Measurements from ENCODE around the gene DLL1.

DLL1 gene

GRCh38 chr6:170314983-170315382 is 24.1 kb upstream of the DLL1 start:
- no peak overlapping the region for H3K4me3 ChIP-seq (ENCODE audit: low read depth, low read length)
- H3K36me3 ChIP-seq, result peaks cover 14% of the 10 kb centered on the region
- H3K4me1 ChIP-seq, result no peaks in the 10 kb centered on the region; the same call in 1 of the 2 replicates
- H3K9me3 ChIP-seq, result no peaks in the 10 kb centered on the region
- H3K27me3 ChIP-seq, result no peaks in the 10 kb centered on the region
- no peak for DNase-seq
- TF ChIP-seq CTCF (IDR thresholded peaks at IDR 0.05; ENCODE audit: low read depth, low read length), result no peak

GRCh38 chr6:170313716-170314295 is 22.9 kb upstream of the DLL1 start:
- TF ChIP-seq CTCF (IDR thresholded peaks at IDR 0.05; ENCODE audit: low read depth, low read length), result no peak

GRCh38 chr6:170312876-170313275 is 22.0 kb upstream of the DLL1 start:
- H3K9me3 ChIP-seq, result no peaks in the 10 kb centered on the region
- no peaks in the 10 kb centered on the region for H3K27me3 ChIP-seq
- H3K36me3 ChIP-seq, result peaks cover 6% of the 10 kb centered on the region
- H3K4me3 ChIP-seq (ENCODE audit: low read depth, low read length), result no peak overlapping the region
- DNase-seq, result no peak
- no peaks in the 10 kb centered on the region; the same call in 1 of the 2 replicates for H3K4me1 ChIP-seq
- TF ChIP-seq CTCF (IDR thresholded peaks at IDR 0.05; ENCODE audit: low read depth, low read length), result no peak

More at GRCh38 chr6:170313716-170314295, 22.9 kb upstream of the DLL1 start:
- H3K4me1 ChIP-seq, result no peaks in the 10 kb centered on the region; the same call in 1 of the 2 replicates
- H3K27me3 ChIP-seq, result no peaks in the 10 kb centered on the region
- no peak overlapping the region for H3K4me3 ChIP-seq (ENCODE audit: low read depth, low read length)
- no peaks in the 10 kb centered on the region for H3K9me3 ChIP-seq
- no peak for DNase-seq
- peaks cover 10% of the 10 kb centered on the region for H3K36me3 ChIP-seq

GRCh38 chr6:170311696-170312095 is 20.8 kb upstream of the DLL1 start:
- Histone ChIP-seq H3K9me3 (no peaks in the 10 kb centered on the region), H3K4me3 (ENCODE audit: low read depth, low read length) (no peak overlapping the region), H3K27me3 (no peaks in the 10 kb centered on the region), H3K36me3 (no peaks in the 10 kb centered on the region; the same call in 1 of the 2 replicates), H3K4me1 (no peaks in the 10 kb centered on the region; the same call in 1 of the 2 replicates)
- no peak for TF ChIP-seq CTCF (IDR thresholded peaks at IDR 0.05; ENCODE audit: low read depth, low read length)
- DNase-seq, result no peak

GRCh38 chr6:170308761-170309160 is 17.9 kb upstream of the DLL1 start:
- TF ChIP-seq CTCF (IDR thresholded peaks at IDR 0.05; ENCODE audit: low read depth, low read length), result no peak
- DNase-seq, result no peak
- Histone ChIP-seq H3K4me3 (ENCODE audit: low read depth, low read length) (no peak overlapping the region), H3K27me3 (no peaks in the 10 kb centered on the region), H3K9me3 (no peaks in the 10 kb centered on the region), H3K4me1 (no peaks in the 10 kb centered on the region), H3K36me3 (no peaks in the 10 kb centered on the region)

GRCh38 chr6:170307080-170307545 is 16.2 kb upstream of the DLL1 start:
- no peak for DNase-seq
- peak overlapping the region; percentile 85 for H3K4me3 ChIP-seq (ENCODE audit: low read depth, low read length)
- no peak for TF ChIP-seq CTCF (IDR thresholded peaks at IDR 0.05; ENCODE audit: low read depth, low read length)
- no peaks in the 10 kb centered on the region for H3K36me3 ChIP-seq
- H3K4me1 ChIP-seq, result no peaks in the 10 kb centered on the region
- no peaks in the 10 kb centered on the region for H3K9me3 ChIP-seq
- no peaks in the 10 kb centered on the region for H3K27me3 ChIP-seq

Data from BE2C (cell line).